GM18870 (cell line): ENCODE data around the gene COMMD2.

Source experiments
- ATAC-seq: cut with Tn5 transposase; IDR thresholded peaks from one replicate; pipeline ENCODE4 v1.9.1; 2021; ENCODE audit warnings: moderate library complexity; ENCODE audit not compliant: unreplicated experiment

Gene COMMD2

GRCh38 chr3:149705416-149705815, 46.9 kb downstream of the COMMD2 start:
- no peak for ATAC-seq

DNA sequence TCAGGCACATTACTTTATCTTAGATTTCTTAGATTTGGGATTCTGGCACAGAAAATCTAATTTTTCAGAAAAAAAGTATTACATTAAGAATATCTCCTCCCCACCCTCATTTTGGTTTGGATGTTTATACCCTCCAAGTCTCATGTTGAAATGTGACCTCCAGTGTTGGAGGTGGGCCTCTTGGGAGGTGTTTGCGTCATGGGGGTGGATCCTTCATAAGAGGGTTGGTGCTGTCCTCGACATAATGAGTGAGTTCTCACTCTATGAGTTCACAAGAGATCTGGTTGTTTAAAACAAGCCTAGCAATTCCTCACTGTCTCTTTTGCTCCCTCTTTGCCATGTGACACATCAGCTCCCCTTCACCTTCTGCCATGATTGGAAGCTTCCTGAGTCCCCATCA, 48.8 kb downstream of the COMMD2 start:
- ATAC-seq, result no peak

DNA sequence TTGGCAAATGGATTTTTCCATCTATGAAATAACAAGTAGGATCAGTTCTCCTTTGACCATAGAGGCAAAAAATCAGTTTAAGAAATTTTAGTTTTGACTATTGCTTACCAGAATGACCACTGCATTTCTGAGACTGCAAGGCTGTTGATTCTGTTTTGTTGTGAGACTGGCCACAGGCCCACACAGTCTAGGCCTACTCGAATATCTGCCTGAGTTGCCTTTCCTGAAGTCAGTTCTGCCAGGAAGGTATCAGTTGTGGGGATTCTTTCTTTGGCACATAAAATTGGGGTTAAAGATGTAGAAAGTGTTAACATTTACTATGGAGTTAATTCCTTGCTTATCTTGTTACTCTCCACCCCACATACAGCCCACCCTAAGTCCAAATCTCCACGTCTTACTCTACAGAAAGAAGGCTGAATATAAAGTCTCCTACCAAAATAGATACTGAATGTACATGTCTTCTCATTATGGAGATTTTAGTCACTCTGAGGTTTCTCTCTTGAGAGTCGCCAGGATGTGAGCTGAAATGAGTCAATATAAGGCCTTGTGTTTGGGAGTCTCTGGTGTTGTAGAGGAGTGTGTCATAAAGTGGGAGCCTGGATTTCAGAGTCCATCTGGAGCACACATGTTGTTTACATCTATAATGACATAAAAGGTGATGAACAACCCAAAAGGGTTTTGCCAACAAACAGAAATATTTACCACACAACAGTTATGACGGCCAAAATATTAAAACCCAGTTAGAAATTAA, 49.4 kb downstream of the COMMD2 start:
- peak; percentile 58 for ATAC-seq

GRCh38 chr3:149701977-149702350, 50.3 kb downstream of the COMMD2 start:
- ATAC-seq, result no peak

DNA sequence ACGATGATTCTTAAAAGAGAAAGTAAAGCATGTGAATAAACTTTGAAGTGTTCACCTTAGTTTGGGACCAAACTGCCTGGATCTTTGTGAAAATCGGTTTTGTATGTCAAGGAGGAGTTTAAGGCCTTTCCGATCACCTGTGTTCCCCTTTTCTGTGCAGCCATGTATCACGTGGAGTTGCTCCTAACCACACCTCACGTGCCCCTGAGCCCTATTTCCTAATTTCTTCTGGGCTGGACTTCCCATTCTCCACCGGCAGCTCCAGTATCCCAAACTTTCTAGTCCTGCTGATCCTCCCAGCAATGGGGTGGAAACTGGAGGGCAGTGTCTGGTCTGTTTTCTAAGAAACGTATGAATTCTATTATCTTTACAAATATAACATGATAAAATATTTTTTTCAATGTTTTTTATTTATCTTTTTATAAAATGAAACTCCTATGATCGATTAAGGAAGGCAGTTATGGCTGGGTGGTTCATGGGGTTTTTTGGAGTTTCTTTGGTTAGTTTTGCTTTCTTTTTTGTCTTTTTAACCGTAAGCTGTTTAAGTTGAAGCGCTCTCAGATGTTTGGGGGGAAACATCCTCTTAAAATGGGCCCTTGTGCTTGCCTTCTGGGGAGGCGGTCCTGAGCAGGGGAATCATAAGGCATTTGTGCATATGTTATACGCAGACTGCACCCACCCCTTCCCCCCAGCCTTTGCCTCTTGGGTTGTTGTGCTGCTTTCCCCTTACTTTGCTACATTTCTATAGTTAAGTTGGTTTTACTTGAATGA, 50.9 kb downstream of the COMMD2 start:
- ATAC-seq, result no peak
